HG03135 (cell line): ENCODE results near the gene ABCG8.

ENCODE experiments used
- ATAC-seq: cut with Tn5 transposase; IDR thresholded peaks from one replicate; pipeline ENCODE4 v1.9.1; 2021; ENCODE audit warnings: mild to moderate bottlenecking, moderate library complexity; ENCODE audit not compliant: unreplicated experiment

Gene ABCG8

GRCh38 chr2:43854671-43855070 is 15.9 kb downstream of the ABCG8 start:
- ATAC-seq: no peak

- no peak for ATAC-seq
Measured at GRCh38 chr2:43855292-43855691, 16.5 kb downstream of the ABCG8 start.

GRCh38 chr2:43872151-43872550 is 33.4 kb downstream of the ABCG8 start:
- ATAC-seq: no peak

- no peak for ATAC-seq
Measured at GRCh38 chr2:43874776-43875451, 36.1 kb downstream of the ABCG8 start.

GRCh38 chr2:43877782-43878464 is 39.2 kb downstream of the ABCG8 start:
- ATAC-seq: peak; percentile 72

GRCh38 chr2:43879261-43879660 is 40.5 kb downstream of the ABCG8 start:
- ATAC-seq: no peak

GRCh38 chr2:43880471-43880870 is 41.7 kb downstream of the ABCG8 start:
- no peak for ATAC-seq

GRCh38 chr2:43880952-43881351 is 42.2 kb downstream of the ABCG8 start:
- ATAC-seq: no peak

GRCh38 chr2:43882312-43882711 is 43.5 kb downstream of the ABCG8 start:
- no peak for ATAC-seq

GRCh38 chr2:43884689-43885088 is 45.9 kb downstream of the ABCG8 start:
- no peak for ATAC-seq

GRCh38 chr2:43885132-43885632 is 46.4 kb downstream of the ABCG8 start:
- ATAC-seq: no peak

GRCh38 chr2:43887176-43887575 is 48.4 kb downstream of the ABCG8 start:
- no peak for ATAC-seq

- no peak for ATAC-seq
Measured at GRCh38 chr2:43889416-43889815, 50.6 kb downstream of the ABCG8 start.

GRCh38 chr2:43890855-43891254 is 52.1 kb downstream of the ABCG8 start:
- ATAC-seq: no peak

- ATAC-seq: no peak
Measured at GRCh38 chr2:43894743-43895142, 56.0 kb downstream of the ABCG8 start.

GRCh38 chr2:43896906-43897305 is 58.1 kb downstream of the ABCG8 start:
- no peak for ATAC-seq

GRCh38 chr2:43897492-43897891 is 58.7 kb downstream of the ABCG8 start:
- no peak for ATAC-seq

- ATAC-seq: no peak
Measured at GRCh38 chr2:43898134-43898837, 59.5 kb downstream of the ABCG8 start.

- ATAC-seq: no peak
Measured at GRCh38 chr2:43898838-43899346, 60.1 kb downstream of the ABCG8 start.

GRCh38 chr2:43899589-43899988 is 60.8 kb downstream of the ABCG8 start:
- ATAC-seq: no peak

GRCh38 chr2:43905371-43905803 is 66.6 kb downstream of the ABCG8 start:
- ATAC-seq: no peak

- no peak for ATAC-seq
Measured at GRCh38 chr2:43905871-43906270, 67.1 kb downstream of the ABCG8 start.
